Loucy (cell line): Measurements from ENCODE around the gene GATA1.

Experiments
- H2AFZ ChIP-seq: fragments of 200-600 bp; sonication (generic); 2 replicates; pipeline ENCODE4 v1.6.0; 2016; ENCODE audit warnings: antibody characterized with exemption, mild to moderate bottlenecking, low read length, moderate library complexity
- H3F3A ChIP-seq: fragments of 200-600 bp; 2 replicates; pipeline ENCODE4 v1.6.0; 2016; ENCODE audit warnings: antibody characterized with exemption, low read depth, mild to moderate bottlenecking
- H3K27me3 ChIP-seq: fragments of 200-600 bp; sonication (generic); 2 replicates; pipeline ENCODE4 v1.6.1; 2014; ENCODE audit warnings: low read length, mild to moderate bottlenecking; ENCODE audit not compliant: insufficient read depth, poor library complexity, severe bottlenecking
- H3K36me3 ChIP-seq: fragments of 200-600 bp; sonication (generic); 2 replicates; pipeline ENCODE4 v1.6.1; 2016; ENCODE audit warnings: low read length; ENCODE audit not compliant: insufficient read depth
- H3K4me1 ChIP-seq: fragments of 200-600 bp; sonication (generic); 2 replicates; pipeline ENCODE4 v1.5.1; 2014; ENCODE audit warnings: low read length, mild to moderate bottlenecking; ENCODE audit not compliant: insufficient read depth, poor library complexity, severe bottlenecking
- H3K4me2 ChIP-seq: fragments of 200-600 bp; sonication (generic); 2 replicates; pipeline ENCODE4 v1.6.0; 2014; ENCODE audit warnings: antibody characterized with exemption, low read length, low read depth, mild to moderate bottlenecking; ENCODE audit not compliant: poor library complexity, severe bottlenecking
- H3K4me3 ChIP-seq: fragments of 200-600 bp; sonication (generic); 2 replicates; pipeline ENCODE4 v1.5.1; 2014; ENCODE audit warnings: low read length, mild to moderate bottlenecking, mixed read lengths; ENCODE audit not compliant: poor library complexity, severe bottlenecking
- H3K79me2 ChIP-seq: fragments of 200-600 bp; sonication (generic); 2 replicates; pipeline ENCODE4 v1.6.1; 2014; ENCODE audit warnings: low read length; ENCODE audit not compliant: insufficient read depth
- H3K9ac ChIP-seq: fragments of 200-600 bp; sonication (generic); 2 replicates; pipeline ENCODE4 v1.6.0; 2014; ENCODE audit warnings: mild to moderate bottlenecking, low read depth, low read length, moderate library complexity; ENCODE audit not compliant: poor library complexity, severe bottlenecking
- H3K9me2 ChIP-seq: fragments of 200-600 bp; sonication (generic); replicated peaks from 2 replicates; pipeline ENCODE4 v1.6.1; 2016; ENCODE audit warnings: low read depth, low read length, mixed read lengths
- H3K9me3 ChIP-seq: fragments of 200-600 bp; sonication (generic); 2 replicates; pipeline ENCODE4 v1.6.1; 2014; ENCODE audit warnings: mild to moderate bottlenecking, antibody characterized with exemption, low read length, low read depth; ENCODE audit not compliant: insufficient read depth
- H4K20me1 ChIP-seq: fragments of 200-600 bp; sonication (generic); 2 replicates; pipeline ENCODE4 v1.6.0; 2014; ENCODE audit warnings: antibody characterized with exemption, low read length, mild to moderate bottlenecking; ENCODE audit not compliant: insufficient read depth, poor library complexity, severe bottlenecking
- CTCF ChIP-seq: fragments of 200-600 bp; sonication (generic); conservative IDR thresholded peaks from 2 replicates; pipeline ENCODE4 v1.5.1; 2014; ENCODE audit warnings: mild to moderate bottlenecking, antibody characterized with exemption, low read length
- EZH2phosphoT487 ChIP-seq: fragments of 200-600 bp; IDR thresholded peaks from 2 replicates; pipeline ENCODE4 v1.6.1; 2018; ENCODE audit warnings: antibody characterized with exemption, mild to moderate bottlenecking, moderate library complexity, borderline replicate concordance

Gene GATA1

GRCh38 chrX:48827654-48827968 lies 41.2 kb downstream of the GATA1 start:
- H3K4me3 ChIP-seq = no peak overlapping the region
- H3F3A ChIP-seq = no peaks in the 10 kb centered on the region
- no peaks in the 10 kb centered on the region for H4K20me1 ChIP-seq
- H3K9ac ChIP-seq = no peak overlapping the region
- H2AFZ ChIP-seq = no peak overlapping the region
- no peaks in the 10 kb centered on the region for H3K79me2 ChIP-seq
- peaks cover 3% of the 10 kb centered on the region; the same call in 1 of the 2 replicates for H3K36me3 ChIP-seq
- no peak overlapping the region for H3K4me2 ChIP-seq
- H3K9me3 ChIP-seq = no peaks in the 10 kb centered on the region
- TF ChIP-seq CTCF (no peak), EZH2phosphoT487 (no peak)
- no peaks in the 10 kb centered on the region for H3K27me3 ChIP-seq
- H3K9me2 ChIP-seq = no peaks in the 10 kb centered on the region
- H3K4me1 ChIP-seq = no peaks in the 10 kb centered on the region

GRCh38 chrX:48829016-48829735 lies 42.8 kb downstream of the GATA1 start:
- TF ChIP-seq EZH2phosphoT487 = no peak
- no peak for TF ChIP-seq CTCF
- H3F3A ChIP-seq = no peaks in the 10 kb centered on the region
- H3K4me1 ChIP-seq = no peaks in the 10 kb centered on the region
- H3K4me2 ChIP-seq = no peak overlapping the region
- H3K79me2 ChIP-seq = no peaks in the 10 kb centered on the region
- H3K36me3 ChIP-seq = no peaks in the 10 kb centered on the region
- H2AFZ ChIP-seq = no peak overlapping the region
- no peak overlapping the region for H3K9ac ChIP-seq
- no peak overlapping the region for H3K4me3 ChIP-seq
- H4K20me1 ChIP-seq = no peaks in the 10 kb centered on the region
- no peaks in the 10 kb centered on the region for H3K9me3 ChIP-seq
- H3K27me3 ChIP-seq = no peaks in the 10 kb centered on the region
- no peaks in the 10 kb centered on the region for H3K9me2 ChIP-seq

GRCh38 chrX:48831136-48831908 lies 44.9 kb downstream of the GATA1 start:
- Histone ChIP-seq H4K20me1 (no peaks in the 10 kb centered on the region), H3K4me1 (no peaks in the 10 kb centered on the region), H2AFZ (no peak overlapping the region), H3K36me3 (no peaks in the 10 kb centered on the region), H3K79me2 (no peaks in the 10 kb centered on the region), H3F3A (no peaks in the 10 kb centered on the region), H3K4me2 (no peak overlapping the region), H3K9ac (no peak overlapping the region), H3K9me3 (no peaks in the 10 kb centered on the region), H3K27me3 (no peaks in the 10 kb centered on the region), H3K9me2 (no peaks in the 10 kb centered on the region), H3K4me3 (no peak overlapping the region)
- no peak for TF ChIP-seq EZH2phosphoT487
- no peak for TF ChIP-seq CTCF
